Fibroblast of mammary gland (primary cell): ENCODE data around the gene CADM1.

Experiments used
- DNase-seq: peaks from one replicate; pipeline ENCODE4 v3.0.0-alpha.2; 2010; ENCODE audit warnings: low read depth
- H3K4me3 ChIP-seq: 2 replicates; pipeline ENCODE4 v1.5.1; 2011; ENCODE audit warnings: low read depth, mild to moderate bottlenecking, low read length, moderate library complexity; ENCODE audit not compliant: control insufficient read depth
- TF ChIP-seq, protein P1 (sequence below): conservative IDR thresholded peaks from 2 replicates; pipeline ENCODE4 v1.5.1; 2011; ENCODE audit warnings: low read depth, low read length, inconsistent platforms; ENCODE audit not compliant: control insufficient read depth, insufficient read depth

CADM1 gene

DNA sequence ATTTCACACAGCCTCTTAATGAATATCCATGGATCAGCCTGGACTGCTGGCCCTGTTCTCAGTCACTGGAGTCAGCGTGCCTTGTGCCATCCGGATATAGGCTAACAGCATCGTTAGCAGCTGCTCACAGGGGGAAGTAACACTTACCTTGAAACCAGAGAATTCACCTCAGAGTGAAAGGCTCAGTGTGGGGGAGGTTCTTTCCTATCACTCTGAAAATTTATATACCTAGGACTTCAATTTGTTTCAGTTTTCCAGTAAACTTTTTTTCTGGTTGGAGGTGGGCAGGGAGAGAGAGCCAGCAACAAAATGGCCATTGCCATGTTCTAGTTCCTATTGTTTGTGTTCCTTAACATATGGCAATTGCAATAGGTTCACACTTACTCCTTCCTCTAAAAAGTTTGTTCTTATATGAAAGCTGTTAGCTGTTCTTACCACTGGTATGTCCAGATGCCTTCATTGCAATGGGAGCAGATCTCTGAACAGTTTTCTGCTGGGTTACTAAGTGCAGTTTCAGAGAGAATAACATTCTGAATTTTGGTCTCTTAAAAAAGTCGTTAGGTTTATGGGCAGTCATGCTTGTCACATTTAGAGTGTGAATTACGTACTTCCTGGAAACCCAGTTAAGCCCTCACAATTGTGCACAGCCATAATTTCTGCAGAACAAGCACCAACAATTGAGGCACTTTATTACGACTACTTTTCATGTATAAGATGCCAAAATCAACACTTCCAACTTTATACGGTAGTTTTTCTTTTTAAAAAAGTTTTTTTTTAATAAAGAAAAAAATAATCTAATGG, 247.6 kb downstream of the CADM1 start:
- TF ChIP-seq, protein P1, sequence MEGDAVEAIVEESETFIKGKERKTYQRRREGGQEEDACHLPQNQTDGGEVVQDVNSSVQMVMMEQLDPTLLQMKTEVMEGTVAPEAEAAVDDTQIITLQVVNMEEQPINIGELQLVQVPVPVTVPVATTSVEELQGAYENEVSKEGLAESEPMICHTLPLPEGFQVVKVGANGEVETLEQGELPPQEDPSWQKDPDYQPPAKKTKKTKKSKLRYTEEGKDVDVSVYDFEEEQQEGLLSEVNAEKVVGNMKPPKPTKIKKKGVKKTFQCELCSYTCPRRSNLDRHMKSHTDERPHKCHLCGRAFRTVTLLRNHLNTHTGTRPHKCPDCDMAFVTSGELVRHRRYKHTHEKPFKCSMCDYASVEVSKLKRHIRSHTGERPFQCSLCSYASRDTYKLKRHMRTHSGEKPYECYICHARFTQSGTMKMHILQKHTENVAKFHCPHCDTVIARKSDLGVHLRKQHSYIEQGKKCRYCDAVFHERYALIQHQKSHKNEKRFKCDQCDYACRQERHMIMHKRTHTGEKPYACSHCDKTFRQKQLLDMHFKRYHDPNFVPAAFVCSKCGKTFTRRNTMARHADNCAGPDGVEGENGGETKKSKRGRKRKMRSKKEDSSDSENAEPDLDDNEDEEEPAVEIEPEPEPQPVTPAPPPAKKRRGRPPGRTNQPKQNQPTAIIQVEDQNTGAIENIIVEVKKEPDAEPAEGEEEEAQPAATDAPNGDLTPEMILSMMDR, result no peak
- DNase-seq, result no peak
- H3K4me3 ChIP-seq, result no peak overlapping the region

DNA sequence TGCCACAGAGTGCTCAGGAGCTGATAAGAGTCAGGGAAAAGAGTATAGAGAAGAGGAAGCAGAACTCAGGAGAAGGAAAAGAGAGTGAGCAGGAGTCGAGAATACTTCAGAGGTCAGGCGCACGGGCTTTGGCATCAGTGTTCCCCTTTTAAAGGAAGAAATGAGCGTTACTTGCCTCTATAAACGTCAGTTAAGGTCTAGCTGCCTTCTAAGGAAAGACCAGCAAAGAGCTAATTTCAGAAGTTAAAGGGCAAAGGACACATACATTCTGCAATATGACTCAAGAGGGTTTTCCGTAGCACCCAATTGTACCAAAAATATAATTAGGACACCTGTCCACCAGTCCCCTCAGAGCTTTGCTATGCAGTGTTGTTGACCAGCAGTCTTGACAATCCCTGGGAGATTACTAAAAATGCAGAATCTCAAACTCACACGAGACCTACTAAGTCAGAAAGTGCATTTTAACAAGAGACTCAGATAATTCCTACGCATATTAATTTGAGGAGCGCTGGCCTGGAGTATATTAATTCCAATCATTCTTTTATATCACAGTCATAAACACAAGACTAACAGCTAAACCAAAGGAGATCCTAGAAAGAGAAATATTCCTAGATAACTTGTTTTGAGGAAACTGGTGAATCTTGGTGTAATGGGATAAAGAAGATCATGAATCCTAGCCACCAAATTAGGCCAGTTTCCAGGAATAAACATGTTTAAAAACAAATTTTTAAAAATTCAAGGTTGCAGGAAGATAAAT, 249.0 kb downstream of the CADM1 start:
- no peak overlapping the region for H3K4me3 ChIP-seq
- TF ChIP-seq, protein P1, result no peak

DNA sequence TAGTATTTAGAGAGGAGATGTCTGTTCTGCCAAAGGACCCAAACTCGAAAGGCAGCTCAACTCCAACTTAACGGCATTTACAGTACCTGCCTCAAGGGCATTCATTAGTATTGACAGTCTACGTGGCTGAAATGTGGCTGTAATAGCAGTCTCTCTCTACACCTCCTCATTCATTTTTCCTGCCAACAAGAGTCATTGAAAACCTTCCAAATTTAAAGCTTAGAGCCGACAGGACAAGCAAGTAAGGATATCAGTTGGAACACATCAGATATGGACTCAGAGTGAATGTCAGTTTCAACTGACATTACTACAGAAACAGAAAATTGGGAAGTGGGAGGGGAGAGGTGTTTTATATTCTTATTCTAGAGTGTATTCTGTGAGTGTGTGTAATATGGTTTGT, 253.1 kb downstream of the CADM1 start:
- TF ChIP-seq, protein P1, result no peak
- no peak for DNase-seq
- no peak overlapping the region for H3K4me3 ChIP-seq

More for the DNA sequence above, 249.0 kb downstream of the CADM1 start:
- DNase-seq, result no peak

DNA sequence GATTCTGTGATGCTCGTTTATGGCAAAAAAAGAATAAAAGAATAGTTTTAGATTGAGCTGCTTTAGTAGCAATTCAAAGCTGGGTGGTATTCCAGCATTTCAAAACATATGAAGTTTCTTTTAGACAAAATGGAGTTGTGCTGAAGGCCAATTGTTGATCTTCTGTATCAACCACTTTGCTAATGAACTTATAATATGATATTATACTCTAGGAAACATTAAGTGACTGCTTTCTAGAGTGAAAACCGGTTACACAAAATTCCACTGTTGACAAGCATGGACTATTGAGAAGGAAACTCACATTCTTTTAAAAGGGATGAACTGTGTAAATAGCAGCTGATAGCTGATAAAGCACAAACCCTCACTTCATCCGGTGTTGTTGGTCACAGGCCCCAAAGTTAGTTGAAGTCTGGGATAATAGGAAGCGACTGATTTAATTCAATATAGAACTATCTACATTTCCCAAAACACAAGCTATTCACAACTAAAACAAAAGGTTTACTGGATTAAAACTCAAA, 255.1 kb downstream of the CADM1 start:
- H3K4me3 ChIP-seq, result no peak overlapping the region
- TF ChIP-seq, protein P1, result no peak
- DNase-seq, result no peak

GRCh38 chr11:115247953-115248352, 256.3 kb downstream of the CADM1 start:
- no peak for DNase-seq
- no peak overlapping the region for H3K4me3 ChIP-seq
- TF ChIP-seq, protein P1, result no peak

- DNase-seq, result no peak
- TF ChIP-seq, protein P1, result no peak
- no peak overlapping the region for H3K4me3 ChIP-seq
These were observed 256.9 kb downstream of the CADM1 start for GRCh38 chr11:115247361-115247760.
